HG03575 (cell line): ENCODE measurements around the gene MRM3.
"Not testable (repeated sequence)": the region's sequence is repeated elsewhere in the genome, so short reads cannot be mapped to it uniquely, and the experiment has no call there.

Experiments
- ATAC-seq: cut with Tn5 transposase; IDR thresholded peaks from one replicate; pipeline ENCODE4 v1.9.1; 2021; ENCODE audit not compliant: unreplicated experiment, insufficient number of reproducible peaks, low FRiP score; ENCODE audit errors: extremely low read depth

MRM3 gene

DNA sequence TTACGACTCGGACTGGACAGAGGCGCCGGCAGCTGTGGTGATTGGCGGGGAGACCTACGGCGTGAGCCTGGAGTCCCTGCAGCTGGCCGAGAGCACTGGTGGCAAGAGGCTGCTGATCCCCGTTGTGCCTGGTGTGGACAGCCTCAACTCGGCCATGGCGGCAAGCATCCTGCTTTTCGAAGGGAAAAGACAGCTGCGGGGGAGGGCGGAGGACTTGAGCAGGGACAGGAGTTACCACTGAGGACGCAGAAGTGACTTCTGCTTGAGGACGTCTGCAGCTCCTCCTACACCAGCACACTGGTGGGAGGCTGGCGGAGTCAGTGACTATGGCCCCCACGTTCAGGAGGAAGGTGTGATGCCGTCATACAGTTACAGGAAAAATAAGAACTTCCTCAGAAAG, 9.7 kb downstream of the MRM3 start:
- ATAC-seq: no peak

DNA sequence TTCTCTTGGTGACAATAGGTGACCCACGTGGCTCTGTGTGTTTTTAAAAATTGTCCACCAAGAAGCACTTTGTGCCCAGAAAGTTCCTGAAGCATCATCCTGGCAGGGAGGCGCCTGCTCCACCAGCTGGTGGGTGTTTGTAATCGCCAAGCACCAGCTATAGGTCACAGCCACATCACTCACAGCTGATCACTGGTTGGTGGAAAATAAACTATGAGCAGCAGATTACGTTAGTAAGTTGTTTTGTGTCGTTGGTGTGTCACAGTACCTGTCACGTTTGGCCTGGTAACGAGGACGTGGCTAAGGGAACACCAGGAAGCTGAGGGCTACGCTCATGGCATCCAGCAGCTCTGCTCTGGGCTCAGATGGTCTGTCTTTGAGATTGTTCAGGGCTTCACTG, 10.1 kb downstream of the MRM3 start:
- ATAC-seq: no peak

DNA sequence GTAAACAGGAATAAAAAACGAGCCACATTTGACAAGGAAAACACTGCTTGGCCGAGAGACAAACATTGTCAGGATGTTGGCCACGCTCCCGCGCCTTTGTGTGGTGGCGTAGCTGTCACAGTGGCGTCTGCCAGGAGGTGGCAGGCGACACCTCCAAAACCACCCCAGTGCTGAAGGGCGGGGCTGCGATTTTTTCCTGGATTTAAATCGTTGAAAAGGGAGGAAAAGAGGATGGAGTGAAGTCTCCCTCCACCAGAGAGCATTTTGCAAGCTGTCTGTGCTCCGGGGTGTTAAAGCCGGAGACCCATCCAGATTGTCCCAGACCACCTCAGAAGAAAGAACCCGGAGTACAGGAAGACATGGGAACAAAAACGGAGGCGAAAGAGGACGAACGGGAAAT, 12.7 kb downstream of the MRM3 start:
- ATAC-seq: no peak

DNA sequence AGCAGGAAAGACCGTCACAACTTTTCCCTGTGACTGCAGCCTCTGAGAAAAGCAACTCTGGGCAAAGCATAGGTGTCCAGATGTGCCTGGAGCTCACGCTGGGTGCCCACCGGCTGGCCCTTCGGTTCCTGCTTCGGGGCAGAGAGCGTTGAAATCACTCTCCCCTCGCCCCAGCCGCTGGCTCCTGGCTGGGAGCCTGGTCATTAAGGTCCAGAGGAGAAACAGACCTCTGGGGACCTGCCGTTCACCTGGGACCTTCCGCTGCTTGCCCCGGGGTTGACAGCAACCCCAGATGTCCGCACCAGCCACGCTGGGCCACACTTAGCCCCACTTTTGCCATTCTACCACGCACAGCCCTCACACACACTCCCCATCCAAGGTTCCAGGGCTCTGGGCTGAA, 13.1 kb downstream of the MRM3 start:
- no peak for ATAC-seq

DNA sequence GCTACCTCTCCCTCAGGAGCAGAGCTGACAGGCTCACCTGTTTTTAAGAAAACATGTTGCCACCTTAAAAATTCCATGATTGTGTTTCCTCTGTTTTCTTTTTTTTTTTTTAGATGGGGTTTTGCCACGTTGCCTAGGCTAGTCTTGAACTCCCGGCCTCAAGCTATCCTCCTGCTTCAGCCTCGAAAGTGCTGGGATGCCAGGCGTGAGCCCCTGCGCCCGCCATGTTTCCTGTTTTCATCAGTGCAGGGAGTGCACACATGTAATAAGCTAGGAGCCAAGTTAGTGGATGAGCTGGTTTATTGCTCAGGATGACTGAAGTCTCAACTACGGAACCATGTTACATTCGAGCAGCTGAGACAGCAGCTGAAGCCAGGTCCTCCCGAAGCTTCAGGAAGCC, 13.6 kb downstream of the MRM3 start:
- ATAC-seq: no peak

DNA sequence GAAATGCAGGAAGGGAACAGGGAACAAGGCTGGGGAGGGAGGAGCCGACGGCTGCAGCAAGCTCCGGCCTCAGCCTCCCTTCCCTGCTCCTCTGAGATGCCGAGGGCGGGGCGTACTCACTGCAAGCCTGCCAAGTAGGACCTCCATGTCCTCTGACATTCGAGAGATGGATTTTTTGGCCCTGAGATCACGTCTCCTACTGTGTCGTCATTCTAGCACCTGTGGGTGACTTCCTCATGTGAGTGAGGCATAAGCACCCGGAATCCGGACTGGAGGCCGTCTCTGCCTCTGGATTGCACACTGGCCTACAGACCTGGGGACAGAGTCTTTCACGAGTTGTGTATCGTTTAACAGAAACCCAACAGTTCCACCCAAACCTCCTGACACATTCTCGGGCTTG, 14.5 kb downstream of the MRM3 start:
- no peak for ATAC-seq

DNA sequence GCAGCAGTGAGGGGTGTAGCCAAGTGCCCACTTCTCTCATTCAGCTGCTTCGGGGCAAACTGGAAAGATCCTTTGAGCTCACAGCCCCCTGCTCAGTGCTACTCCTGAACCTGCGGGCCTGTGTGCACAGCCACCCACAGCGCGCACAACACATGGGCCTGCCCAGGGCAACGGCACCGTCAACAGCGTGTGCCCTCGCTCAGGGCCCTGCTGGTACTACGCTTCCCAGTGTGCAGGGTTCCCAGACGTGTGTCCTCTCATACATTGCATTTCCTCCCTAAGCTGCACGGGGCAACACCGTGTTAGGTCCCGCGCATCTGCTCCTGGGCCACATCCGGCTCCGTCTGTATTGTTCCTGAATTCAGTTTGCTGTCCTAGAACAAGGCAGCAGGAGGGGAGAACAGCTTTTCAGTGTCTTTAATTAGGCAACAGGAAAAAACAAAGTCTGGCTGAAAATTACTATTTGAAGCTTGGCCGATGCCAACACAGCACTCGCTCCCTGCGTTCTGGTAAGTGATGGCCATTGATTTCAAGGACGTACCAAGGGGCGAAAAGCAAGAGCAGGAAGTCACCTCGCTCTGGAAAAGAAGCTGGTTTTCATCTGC, 15.2 kb downstream of the MRM3 start:
- ATAC-seq: no peak

DNA sequence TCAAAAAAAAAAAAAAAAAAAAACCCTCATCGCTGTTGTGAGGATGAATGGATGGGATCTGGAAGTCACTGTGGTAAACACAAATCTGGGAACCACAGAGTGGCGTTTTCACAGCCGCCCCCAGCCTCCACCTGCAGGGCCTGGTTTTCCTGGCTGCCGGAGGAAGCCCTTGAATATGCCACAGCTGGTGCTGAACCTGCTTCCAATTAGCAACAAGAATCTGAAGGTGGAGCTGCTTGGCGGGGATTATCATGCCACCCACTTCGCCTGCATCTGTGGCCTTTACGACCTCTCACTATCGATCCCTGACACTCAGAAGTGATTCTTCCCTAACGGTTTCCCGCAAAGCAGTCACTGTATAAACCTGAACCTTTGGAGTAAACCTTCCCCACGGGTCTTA, 16.1 kb downstream of the MRM3 start:
- ATAC-seq: no peak

DNA sequence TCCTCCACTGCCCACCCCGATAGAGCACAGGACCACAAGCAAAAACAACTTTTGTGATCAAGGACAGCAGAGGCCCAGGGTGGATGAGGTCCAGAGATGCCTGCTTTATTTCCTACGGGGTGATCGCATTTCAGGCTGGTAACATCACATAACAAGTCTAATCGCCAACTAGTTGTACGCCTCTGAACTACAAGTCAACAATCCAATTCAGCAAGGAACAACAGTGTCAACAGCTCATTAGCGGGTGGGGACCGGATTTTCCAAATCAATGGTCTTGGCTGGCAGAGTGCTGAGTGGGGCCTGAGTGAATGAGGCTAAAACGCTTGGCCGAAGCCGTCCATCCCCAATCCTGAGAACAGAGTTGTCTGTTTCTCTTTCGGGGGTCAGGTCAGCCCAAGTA, 17.1 kb downstream of the MRM3 start:
- no peak for ATAC-seq

DNA sequence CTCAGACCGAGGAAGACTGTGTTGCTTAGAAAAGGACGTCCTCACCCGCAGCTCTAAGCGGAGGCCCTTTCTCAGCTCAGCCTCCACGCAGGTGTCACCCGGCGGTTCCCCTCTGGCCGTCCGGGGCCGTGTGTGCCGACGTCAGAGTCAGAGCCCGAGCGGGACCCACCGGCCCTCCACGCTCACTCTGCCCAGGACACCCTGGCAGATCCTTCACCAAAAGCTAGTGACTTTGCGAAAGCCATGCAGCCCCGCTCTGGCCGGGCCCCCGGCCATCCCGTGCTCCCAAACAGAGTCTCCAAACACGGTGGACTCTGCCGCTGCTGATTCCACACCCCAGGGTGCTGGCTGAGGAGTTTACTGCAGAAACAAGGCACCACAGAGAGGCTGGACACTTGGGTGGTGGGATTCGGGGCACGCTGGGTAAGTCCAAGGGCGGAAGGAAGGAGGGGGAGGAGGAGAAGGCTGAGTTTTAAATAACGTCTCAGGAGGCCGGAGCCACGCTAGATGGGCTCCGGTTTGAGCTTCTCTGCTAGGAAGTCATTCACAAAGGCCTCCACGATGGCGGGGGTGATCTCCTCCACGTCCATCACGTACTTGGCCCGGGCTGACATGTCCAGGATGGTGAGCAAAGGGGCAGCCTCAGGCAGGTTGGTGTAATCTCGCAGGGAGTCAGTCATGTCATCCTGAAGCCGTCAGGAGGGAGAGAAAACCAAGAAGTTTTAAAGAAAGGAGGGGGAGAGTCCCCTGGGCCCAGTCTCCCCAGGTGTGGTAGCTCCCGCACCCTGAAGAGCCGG, 18.5 kb downstream of the MRM3 start:
- no peak for ATAC-seq

DNA sequence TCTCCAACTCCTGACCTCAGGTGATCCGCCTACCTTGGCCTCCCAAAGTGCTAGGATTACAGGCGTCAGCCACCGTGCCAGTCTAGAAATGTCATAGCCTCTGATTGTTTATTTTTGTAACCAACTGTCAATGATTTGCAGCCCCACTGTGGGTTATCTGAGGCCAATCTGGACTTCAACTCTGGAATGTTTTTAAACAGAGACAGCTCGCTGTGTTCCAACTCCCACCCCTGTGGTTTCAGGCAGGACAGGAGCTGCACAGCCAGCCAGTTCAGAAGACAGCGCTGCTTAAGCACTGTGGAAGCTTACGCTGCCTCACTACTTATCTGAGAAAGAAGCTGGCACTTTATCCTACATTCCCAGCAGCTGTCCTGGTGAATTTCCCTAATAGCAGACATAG, 19.5 kb downstream of the MRM3 start:
- no peak for ATAC-seq

DNA sequence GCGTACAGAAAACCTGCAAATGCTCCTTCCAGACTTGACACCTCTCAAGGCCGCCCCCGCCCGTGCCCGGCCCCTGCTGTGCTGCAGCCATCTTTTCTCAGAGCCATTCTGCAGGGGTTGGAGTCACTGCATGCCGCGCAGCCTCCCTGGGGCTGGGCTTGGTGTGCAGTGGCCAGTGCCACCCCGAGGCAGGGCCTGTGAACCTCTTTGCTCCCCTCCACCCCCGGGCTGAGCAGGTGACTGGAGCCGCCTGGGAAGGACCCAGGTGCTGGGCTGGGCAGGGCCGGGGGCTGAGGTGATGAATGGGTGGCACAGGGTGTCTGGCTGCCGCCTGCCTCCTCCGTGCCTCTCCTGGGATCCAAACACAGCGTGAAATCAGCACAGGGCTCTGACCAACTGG, 20.3 kb downstream of the MRM3 start:
- ATAC-seq: no peak

DNA sequence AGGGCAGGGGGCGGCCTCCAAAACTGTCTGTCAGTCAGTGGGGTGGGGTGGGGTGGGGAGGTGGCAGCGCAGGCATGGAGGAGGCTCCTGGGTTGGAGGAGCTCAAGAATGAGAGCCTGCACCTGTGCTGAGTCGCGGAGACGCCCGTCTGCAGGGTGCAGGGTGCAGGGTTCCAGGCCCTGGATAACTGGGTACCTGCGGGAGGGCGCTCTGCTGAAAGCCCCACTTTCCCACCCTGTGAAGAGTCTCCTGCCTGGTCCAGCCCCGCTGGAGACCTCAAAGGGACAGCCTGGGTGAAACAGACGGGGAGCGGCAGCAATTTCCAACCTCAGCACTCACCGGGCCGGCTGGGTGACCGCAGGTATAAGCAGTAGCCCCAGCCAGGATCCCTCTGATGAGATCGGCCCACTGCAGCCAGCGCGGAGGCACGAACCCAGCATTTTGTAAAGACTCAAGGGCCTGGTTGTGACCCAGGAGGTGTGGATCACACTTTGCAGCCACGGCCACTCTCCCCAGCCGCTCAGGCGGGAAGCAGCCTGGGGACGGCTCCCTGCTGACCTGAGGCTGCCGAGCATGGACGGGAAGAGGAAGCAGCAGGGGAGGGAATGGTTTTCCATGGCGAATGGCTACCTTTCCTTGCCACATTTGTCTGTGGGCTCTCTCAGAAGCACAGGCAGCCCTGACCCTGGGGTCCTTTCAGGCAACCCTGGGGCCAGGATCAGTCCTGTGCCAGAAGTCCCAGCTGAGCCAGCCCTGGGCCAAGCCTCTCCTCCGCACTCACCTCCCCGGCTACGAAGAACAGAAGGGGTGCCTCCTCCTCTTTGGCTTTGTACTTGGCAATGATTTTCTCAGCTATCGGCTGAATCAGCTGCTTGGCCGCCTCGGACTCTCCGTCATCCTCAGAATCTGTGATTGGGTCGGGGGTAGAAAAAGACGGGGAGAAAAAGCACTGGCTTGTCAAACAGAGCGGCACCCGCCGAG, 21.0 kb downstream of the MRM3 start:
- ATAC-seq: no peak

DNA sequence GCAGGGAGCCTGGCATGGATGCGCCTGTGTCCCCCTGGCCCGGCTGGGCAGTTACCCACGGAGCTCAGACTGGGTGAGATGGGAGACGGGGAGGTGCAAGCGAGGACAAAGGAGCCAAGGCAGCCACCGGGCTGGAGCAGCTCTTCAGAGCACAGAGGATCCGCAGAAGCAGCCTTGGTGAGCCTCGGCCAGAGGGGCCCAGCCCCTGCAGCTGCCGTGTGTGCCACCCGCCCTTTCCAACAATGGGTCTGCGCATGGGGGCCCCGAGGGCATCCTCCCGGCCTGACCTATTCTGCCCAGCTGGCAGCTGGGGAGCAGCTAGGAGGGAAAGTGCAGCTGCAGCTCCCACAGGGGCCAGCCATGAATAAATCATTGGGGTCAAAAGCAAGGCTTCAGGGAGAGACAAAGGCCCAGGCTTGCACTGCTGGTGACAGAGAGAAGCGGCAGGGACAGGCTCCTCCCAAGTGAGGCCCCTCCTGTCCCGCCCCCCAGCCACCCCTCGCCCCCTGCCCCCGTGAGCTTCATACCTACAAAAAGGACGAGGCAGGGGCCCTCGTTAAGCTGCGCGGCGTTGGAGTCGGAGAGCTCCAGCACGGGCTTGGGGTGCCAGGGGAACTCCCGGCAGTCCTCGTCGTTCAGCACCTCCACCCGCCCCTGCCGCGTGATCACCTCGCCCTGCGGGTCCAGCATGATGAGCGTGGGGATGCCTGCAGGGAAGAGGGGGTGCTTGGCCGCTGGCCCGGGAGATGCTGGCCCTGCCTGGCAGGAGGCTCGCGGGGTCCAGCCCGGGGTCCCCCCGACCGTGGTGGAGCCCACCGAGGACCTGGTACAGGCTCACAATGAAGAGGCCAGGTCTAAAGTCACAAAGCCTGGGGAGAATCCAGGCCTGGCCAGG, 22.6 kb downstream of the MRM3 start:
- no peak for ATAC-seq

DNA sequence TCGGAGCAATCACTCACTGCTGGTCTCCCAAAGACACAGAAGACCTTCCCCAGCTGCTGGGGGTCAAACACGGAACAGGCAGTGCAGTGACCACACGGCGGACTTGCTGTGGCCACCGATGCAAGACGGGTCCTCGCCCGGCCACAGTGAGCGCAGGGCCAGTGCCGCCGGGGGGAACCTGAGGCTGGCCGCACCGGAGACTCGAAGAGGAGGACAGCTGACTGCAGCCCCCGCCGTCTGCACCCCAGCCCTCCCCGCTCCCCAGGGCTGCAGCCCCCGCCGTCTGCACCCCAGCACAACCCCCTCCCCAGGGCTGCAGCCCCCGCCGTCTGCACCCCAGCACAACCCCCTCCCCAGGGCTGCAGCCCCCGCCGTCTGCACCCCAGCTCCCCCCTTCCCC, 23.7 kb downstream of the MRM3 start:
- not testable (repeated sequence) for ATAC-seq

DNA sequence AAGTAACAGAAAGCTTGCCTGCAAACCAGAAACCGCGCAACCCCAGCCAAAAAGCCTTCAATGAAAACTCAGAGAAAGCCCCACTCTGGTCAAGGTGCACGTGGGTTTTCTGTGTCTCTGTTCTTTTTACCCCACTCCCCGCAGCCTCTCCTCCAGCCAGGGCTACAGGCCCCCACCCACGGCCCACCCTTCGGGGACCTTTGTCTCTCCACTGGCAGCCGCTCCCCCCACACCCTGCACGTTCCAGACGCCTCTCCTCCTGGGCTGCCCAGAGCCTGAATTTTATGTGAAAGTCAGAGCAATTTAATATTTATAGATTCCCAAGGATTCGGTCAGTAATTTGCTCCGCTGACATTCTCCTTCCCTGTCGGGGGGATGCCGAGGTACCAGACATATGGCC, 24.2 kb downstream of the MRM3 start:
- no peak for ATAC-seq

DNA sequence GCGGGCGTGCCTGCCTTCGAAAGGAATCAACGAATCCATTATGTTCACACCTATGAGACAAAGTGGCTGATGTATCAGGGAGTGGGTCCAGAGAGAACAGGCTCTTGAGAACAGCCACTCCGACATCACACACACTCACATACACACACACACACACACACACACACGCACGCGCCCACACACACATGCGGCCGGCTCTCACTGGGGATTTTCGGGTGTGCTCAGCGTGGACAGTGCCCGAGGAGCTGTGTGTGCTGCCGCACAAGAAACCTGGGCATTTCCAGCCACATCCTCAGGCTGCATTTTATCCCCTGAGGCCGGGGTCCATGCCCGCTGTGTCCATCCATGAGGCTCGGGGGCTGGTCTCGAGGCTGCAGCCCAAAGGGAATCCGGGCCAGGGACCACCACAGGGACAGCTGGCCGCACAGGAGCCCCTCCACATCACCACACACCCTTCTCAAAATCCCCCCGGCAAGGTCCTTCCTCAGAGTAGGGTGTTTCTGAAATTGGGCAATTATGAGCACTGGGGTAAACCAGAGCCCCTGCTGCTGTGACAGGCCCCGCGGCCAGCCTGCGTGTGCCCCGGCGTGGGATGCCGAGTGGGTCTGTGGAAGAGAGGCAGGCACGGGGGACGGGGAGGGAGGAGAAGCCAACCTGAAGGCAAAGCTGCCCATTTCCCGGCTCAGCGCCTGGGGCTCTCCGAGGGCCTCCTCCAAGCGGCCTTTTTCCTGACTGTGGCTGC, 24.8 kb downstream of the MRM3 start:
- ATAC-seq: no peak
